ENCODE data around the gene ANGPTL7. TPM values are rescaled to one million over a fixed set of nuclear protein-coding genes. Genes with fewer than 3 reads are reported as not detected.

ANGPTL7 gene
- total RNA-seq, 1 donor from 2014 or later, result 0.80 TPM

DNA sequence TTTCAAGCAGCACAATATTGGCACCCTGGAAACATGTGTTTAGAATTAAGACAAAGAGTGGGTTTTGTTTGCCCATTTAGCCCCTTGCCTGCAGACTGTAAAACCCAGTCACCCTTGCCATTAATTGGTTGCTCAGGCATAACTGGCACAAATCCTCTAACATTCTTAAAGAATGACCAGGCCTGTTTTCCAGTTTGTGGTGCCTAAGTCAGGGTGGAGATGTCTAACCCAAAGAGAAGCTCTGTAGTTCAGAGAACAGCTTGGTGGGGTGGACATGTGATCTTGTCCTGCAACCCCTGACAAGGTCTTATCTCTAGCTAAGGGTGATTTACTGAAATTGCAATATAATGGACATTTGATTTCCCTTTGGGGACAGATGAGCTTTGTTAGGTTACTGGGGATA is 8.8 kb upstream of the ANGPTL7 start:
- Histone ChIP-seq H3K27me3 (ENCODE audit: low read depth) (no peaks in the 10 kb centered on the region), H3K9me3 (no peaks in the 10 kb centered on the region), H3K27ac (no peak overlapping the region), H3K4me1 (peaks cover 19% of the 10 kb centered on the region), H3K4me3 (no peak overlapping the region), H3K36me3 (peaks cover 54% of the 10 kb centered on the region)
- TF ChIP-seq CTCF (IDR thresholded peaks at IDR 0.05), result no peak
- intact Hi-C loops (cut with DNase I), result no loop called here
- DNase-seq (no peak), ATAC-seq (no peak)

- no peak for ATAC-seq
- no peak for DNase-seq
- no peak overlapping the region for H3K27ac ChIP-seq
- no peaks in the 10 kb centered on the region for H3K9me3 ChIP-seq
- H3K4me3 ChIP-seq, result no peak overlapping the region
- peaks cover 47% of the 10 kb centered on the region for H3K36me3 ChIP-seq
- no peak for TF ChIP-seq CTCF (IDR thresholded peaks at IDR 0.05)
- H3K27me3 ChIP-seq (ENCODE audit: low read depth), result no peaks in the 10 kb centered on the region
- intact Hi-C loops (cut with DNase I), result no loop called here
- peaks cover 17% of the 10 kb centered on the region for H3K4me1 ChIP-seq
These were observed 6.3 kb upstream of the ANGPTL7 start for GRCh38 chr1:11182884-11183283.

DNA sequence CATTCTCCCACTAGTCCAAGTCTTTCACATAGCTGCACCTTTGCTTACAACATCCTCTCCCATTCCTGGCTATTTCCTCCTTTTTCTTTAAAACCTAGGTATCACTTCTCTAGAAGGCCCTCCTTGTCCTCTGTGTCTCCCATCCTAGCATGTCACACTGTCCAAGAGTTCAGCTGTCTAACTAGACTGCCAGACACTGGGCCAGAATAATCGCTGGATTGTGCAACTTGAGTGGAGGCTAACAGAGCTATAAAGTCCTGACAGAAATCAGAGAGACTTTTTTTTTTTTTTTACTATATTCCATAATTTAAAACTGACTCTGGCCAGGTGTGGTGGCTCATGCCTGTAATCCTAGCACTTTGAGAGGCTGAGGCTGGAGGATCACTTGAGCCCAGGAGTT is 4.2 kb upstream of the ANGPTL7 start:
- DNase-seq (no peak), ATAC-seq (no peak)
- Histone ChIP-seq H3K4me1 (peaks cover 3% of the 10 kb centered on the region), H3K27me3 (ENCODE audit: low read depth) (no peaks in the 10 kb centered on the region), H3K27ac (no peak overlapping the region), H3K9me3 (no peaks in the 10 kb centered on the region), H3K36me3 (peaks cover 46% of the 10 kb centered on the region), H3K4me3 (no peak overlapping the region)
- no peak for TF ChIP-seq CTCF (IDR thresholded peaks at IDR 0.05)
- intact Hi-C loops (cut with DNase I), result no loop called here

- Histone ChIP-seq H3K9me3 (no peaks in the 10 kb centered on the region), H3K27me3 (ENCODE audit: low read depth) (no peaks in the 10 kb centered on the region), H3K4me1 (no peaks in the 10 kb centered on the region), H3K27ac (no peak overlapping the region), H3K36me3 (peaks cover 46% of the 10 kb centered on the region), H3K4me3 (no peak overlapping the region)
- TF ChIP-seq CTCF (IDR thresholded peaks at IDR 0.05), result no peak
- DNase-seq (no peak), ATAC-seq (no peak)
- intact Hi-C loops (cut with DNase I), result no loop called here
These were observed 2.2 kb upstream of the ANGPTL7 start for GRCh38 chr1:11187000-11187399.

- TF ChIP-seq CTCF (IDR thresholded peaks at IDR 0.05), result no peak
- no peak overlapping the region for H3K4me3 ChIP-seq
- H3K4me1 ChIP-seq, result no peaks in the 10 kb centered on the region
- peaks cover 48% of the 10 kb centered on the region for H3K36me3 ChIP-seq
- ATAC-seq (no peak), DNase-seq (no peak)
- intact Hi-C loops (cut with DNase I), result no loop called here
- no peaks in the 10 kb centered on the region for H3K9me3 ChIP-seq
- no peak overlapping the region for H3K27ac ChIP-seq
- no peaks in the 10 kb centered on the region for H3K27me3 ChIP-seq (ENCODE audit: low read depth)
These were observed 1.7 kb upstream of the ANGPTL7 start for GRCh38 chr1:11187494-11187893.

GRCh38 chr1:11187931-11188330 is 1.2 kb upstream of the ANGPTL7 start:
- no peak overlapping the region for H3K4me3 ChIP-seq
- peaks cover 47% of the 10 kb centered on the region for H3K36me3 ChIP-seq
- H3K27ac ChIP-seq, result no peak overlapping the region
- no peaks in the 10 kb centered on the region for H3K4me1 ChIP-seq
- DNase-seq (no peak), ATAC-seq (no peak)
- TF ChIP-seq CTCF (IDR thresholded peaks at IDR 0.05), result no peak
- intact Hi-C loops (cut with DNase I), result no loop called here
- no peaks in the 10 kb centered on the region for H3K27me3 ChIP-seq (ENCODE audit: low read depth)
- H3K9me3 ChIP-seq, result no peaks in the 10 kb centered on the region

Measured in lower lobe of right lung (tissue), 2 donors.